GM12801 (cell line): ENCODE measurements around the gene CASTOR1.

Experiments
- TF ChIP-seq, protein P1 (sequence below): IDR thresholded peaks from one replicate; pipeline ENCODE4 v1.5.1; 2011; ENCODE audit warnings: control low read depth; ENCODE audit not compliant: insufficient read length; ENCODE audit errors: extremely low read depth

Gene CASTOR1

DNA sequence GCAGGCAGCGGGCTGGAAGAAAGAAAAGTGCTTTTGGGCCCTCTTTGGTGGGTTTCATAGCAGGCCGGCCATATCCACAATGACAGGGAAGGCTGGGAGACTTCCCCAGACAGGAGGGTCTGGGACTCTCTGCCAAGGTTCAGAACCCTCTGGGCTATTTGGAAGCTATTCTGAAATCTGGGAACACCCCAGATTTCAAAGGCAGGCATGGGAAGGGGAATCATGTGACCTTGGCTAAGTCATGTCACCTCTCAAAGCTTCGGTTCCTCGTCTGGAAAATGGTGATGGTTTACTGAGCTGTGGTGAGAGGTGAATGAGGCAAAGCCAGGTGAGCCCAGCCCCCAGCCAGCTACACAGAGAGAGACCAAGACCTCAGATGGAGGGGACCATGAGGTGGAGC is 4.6 kb downstream of the CASTOR1 start:
- TF ChIP-seq, protein P1, sequence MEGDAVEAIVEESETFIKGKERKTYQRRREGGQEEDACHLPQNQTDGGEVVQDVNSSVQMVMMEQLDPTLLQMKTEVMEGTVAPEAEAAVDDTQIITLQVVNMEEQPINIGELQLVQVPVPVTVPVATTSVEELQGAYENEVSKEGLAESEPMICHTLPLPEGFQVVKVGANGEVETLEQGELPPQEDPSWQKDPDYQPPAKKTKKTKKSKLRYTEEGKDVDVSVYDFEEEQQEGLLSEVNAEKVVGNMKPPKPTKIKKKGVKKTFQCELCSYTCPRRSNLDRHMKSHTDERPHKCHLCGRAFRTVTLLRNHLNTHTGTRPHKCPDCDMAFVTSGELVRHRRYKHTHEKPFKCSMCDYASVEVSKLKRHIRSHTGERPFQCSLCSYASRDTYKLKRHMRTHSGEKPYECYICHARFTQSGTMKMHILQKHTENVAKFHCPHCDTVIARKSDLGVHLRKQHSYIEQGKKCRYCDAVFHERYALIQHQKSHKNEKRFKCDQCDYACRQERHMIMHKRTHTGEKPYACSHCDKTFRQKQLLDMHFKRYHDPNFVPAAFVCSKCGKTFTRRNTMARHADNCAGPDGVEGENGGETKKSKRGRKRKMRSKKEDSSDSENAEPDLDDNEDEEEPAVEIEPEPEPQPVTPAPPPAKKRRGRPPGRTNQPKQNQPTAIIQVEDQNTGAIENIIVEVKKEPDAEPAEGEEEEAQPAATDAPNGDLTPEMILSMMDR, result no peak

DNA sequence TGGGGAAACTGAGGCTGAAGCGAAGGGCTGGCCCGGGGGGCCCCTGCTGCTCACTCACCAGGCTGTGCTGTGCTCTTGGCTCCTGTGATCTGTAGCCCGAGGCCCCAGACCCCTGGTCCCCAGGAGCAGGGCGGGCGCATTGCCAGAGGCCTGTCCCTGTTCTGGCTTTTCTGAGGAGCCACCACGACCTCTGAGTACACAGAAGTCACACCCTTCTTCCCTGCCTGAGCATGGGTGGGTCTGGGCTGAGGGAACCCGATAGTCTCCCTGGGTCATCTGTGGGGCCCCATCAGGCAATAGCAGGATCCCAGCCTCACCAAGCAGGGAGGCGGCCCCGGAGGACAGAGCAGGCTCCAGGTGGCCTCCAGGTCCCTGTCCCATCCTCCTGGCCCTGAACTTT is 5.1 kb downstream of the CASTOR1 start:
- TF ChIP-seq, protein P1, result no peak

DNA sequence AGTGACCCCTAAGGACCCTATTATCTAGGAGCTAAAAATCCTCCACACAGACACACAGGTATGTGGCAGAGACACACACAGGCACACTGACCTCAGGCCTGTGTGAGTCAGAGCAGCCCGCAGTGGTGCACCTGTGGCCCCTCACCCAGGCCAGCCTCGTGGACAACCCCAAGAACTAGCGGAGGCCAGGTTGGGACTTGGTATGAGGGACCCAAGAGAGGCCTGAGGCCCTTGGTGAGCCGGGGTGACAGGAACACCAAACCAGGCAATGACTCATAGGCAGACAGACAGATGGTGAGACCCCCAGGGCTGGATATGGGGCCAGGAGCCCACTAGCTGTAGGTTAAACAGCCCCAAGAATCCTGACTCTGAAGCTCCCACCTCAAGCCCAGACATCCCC is 6.0 kb downstream of the CASTOR1 start:
- TF ChIP-seq, protein P1, result no peak

DNA sequence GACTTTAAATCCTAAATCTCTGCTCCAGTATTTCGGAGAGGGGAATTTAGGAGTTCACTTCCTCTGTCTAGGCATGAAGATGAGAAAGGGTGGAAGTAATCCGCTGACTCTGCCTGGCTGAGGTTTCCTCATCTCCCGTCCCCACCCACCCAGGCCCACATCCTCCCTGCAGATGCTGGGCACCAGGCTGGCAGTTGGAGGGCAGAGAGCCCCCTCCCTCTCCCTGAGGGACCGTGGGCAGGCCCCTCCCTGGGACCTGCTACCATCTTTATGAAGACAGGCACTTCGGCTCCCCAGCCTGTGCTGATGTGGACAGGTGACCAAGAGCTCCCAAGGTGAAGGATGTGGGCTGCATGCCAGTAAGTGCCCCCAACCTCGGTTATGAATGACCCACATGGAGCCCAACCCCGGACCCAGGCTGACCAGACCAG is 6.7 kb downstream of the CASTOR1 start:
- TF ChIP-seq, protein P1, result no peak

DNA sequence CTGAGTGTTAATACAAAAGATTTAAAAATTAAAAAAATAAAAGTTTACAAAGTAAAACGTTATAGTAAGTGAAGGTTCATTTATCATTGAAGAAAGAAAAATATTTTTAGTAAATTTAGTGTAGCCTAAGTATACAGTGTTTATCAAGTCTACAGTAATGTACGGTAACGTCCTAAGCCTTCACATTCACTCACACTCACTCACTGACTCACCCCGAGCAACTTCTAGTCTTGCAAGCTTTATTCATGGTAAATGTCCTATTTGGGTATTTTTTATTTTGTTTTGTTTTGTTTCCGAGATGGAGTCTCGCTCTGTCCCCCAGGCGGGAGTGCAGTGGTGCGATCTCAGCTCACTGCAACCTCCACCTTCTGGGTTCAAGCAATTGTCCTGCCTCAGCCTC is 8.8 kb downstream of the CASTOR1 start:
- TF ChIP-seq, protein P1, result no peak

DNA sequence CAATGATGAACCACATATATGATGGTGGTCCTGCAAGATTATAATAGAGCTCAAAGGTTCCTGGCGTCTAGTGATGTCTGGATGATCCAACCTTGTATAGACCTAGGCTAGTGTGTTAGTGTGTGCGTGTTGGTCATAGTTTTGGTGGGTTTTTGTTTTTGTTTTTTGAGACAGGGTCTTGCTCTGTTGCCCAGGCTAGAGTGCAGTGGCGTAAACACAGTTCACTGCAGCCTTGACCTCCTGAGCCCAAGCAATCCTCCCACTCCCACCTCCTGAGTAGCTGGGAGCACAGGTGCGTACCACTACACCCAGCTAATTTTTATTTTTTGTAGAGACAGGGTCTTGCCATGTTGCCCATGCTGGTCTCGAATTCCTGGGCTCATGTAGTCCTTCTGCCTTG is 9.4 kb downstream of the CASTOR1 start:
- TF ChIP-seq, protein P1, result no peak

DNA sequence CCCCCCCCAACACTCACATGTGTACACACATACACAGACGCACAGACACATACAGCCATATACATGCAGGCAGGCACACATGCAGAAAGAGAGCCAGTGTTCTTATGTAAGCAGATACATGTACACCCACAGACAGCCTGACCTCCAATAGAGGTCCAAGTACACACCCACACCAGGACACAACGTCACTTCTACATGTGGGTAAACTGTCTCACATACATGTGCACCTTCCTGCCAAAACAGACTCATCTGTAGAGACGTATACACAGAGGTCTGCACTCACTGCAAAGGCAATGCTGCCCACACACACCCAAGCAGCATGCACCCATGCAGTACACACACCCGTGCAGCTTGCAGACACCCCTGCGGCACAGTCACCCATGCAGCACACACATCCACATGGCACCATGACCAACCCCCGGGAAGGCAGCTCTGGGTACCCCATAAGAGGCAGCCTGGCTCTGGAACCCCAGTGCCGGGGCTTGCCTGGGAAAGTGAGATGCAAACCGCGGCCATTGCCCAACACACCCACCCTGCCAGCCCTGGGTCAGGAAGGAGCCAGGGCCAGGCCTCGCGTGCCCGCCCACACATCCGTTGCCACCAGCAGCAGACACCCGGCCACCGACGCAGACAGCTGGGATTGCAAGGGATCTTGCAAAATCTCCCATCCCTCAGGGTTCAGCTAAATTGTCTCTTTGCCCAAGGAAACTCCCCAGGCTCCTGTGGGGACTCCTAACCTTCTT is 10.1 kb downstream of the CASTOR1 start:
- TF ChIP-seq, protein P1, result no peak
